GM18502 (cell line): ENCODE results near the gene CSNK1G1.
A peak's percentile ranks its signal among the peaks of the same experiment; 100 is the strongest.

ENCODE experiments used
- ATAC-seq: cut with Tn5 transposase; IDR thresholded peaks from one replicate; pipeline ENCODE4 v1.9.1; 2021; ENCODE audit warnings: mild to moderate bottlenecking; ENCODE audit not compliant: unreplicated experiment, poor library complexity

The CSNK1G1 gene

GRCh38 chr15:64158363-64159134 lies 197.4 kb downstream of the CSNK1G1 start:
- ATAC-seq: no peak

GRCh38 chr15:64157599-64158125 lies 198.3 kb downstream of the CSNK1G1 start:
- ATAC-seq: no peak

DNA sequence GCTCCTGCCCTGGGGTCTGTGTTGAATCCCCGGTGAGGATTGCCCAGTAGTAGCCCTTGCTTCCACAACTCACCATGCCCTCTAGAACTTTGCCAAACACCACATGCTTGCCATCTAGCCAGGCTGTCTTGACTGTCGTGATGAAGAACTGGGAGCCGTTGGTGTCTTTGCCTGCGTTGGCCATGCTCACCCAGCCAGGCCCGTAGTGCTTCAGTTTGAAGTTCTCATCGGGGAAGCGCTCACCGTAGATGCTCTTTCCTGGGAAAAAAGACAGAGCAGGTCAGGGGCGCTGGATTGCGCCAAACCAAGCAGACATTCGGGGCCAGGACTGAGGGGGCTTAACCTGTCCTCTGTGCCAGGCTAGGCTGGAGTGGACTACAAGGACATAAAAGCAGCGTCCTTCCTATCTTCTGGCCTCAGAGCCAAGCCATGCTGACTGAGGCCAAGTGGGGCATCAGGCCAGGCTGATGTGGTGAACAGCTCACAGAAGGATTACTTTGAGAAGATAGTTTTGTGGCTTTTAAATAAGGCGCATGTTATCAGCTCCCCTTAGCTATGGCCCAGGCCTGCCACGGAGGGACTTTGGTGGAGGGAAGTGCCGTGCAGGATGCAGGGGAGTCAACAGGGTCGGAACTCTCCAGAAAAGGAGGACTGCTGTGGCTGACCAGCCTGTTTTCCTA lies 199.2 kb downstream of the CSNK1G1 start:
- ATAC-seq: no peak

GRCh38 chr15:64155802-64156651 lies 199.9 kb downstream of the CSNK1G1 start:
- no peak for ATAC-seq

DNA sequence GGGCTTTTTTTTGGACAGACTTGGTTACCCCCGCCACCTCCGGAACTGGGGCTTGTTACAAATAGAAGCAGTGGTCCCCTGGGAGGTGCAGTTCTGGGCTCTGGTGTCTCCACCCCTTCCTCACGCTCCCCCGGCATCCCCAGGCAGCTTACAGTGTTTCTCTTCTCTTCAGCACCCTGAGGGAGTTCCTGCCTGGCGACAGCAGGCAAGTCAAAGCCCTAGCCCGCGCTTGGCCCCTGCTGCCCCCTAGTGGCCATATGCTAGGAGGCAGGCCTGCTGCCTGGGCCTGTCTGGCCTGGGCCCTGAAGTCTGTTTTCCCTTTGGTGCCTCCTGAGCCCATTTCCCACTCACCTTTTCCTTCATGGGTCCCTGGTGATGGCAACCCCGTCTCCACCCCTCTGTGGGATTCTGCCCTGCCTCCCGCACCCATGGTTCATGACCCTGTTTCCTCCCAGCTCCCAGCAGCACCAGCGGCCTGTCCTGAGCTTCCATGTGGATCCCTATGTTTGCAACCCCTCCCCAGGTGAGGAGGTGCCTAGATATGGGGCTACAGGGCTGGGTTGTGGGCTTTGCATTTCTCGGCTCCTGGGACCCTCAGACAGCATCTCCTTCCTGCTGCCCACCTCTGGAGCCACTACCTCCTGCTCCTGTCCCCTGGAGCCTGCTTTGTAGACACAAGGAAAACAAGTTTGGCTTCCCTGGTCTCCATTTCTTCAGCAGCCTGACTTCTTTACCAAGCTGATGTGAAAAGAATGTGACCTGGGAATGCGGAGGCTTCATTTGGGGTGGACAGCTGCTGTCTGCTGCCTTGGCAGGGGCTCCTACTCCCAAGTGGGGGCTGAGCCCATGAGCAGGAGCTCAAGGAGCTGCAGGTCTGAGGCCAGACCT lies 202.2 kb downstream of the CSNK1G1 start:
- peak; percentile 57 for ATAC-seq

DNA sequence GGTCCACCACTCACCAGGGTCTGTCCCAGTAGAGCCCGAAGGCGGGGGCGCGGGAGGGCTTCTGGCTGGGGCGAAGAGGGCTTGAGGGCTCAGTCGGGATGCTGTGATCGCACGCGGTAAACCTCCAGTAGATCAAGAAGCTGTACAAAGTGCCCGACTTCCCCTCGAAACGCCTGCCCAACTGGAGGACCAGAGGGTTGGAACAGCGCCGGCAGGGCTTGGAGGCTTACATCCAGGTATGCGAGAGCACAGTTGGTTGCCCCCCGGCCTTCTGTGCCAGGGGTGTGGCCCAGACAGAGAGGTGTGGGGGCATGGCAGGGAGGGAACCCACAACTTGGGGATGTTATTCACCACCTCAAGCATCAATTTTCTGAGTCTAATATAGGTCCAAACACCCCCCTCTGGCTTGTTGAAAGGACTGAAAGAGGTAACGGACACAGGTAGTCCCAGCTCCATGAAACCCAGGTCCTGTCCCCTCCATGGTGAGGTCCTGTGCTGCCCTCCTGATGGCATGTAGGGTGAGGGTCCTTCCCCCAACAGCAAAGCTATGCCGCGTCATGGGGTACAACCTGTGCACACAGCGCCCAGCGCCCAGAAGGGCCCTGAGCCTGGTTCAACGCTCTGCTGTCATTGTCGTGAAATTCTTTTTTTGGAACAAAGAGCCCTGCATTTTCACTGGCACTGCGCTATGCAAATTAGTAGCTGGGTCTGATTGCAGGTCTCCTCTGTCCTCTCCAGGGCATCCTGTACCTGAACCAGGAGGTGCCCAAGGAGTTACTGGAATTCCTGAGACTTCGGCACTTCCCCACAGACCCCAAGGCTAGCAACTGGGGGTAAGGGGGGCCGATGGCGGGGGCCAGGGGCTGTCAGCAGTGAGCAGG lies 203.2 kb downstream of the CSNK1G1 start:
- ATAC-seq: peak; percentile 17

DNA sequence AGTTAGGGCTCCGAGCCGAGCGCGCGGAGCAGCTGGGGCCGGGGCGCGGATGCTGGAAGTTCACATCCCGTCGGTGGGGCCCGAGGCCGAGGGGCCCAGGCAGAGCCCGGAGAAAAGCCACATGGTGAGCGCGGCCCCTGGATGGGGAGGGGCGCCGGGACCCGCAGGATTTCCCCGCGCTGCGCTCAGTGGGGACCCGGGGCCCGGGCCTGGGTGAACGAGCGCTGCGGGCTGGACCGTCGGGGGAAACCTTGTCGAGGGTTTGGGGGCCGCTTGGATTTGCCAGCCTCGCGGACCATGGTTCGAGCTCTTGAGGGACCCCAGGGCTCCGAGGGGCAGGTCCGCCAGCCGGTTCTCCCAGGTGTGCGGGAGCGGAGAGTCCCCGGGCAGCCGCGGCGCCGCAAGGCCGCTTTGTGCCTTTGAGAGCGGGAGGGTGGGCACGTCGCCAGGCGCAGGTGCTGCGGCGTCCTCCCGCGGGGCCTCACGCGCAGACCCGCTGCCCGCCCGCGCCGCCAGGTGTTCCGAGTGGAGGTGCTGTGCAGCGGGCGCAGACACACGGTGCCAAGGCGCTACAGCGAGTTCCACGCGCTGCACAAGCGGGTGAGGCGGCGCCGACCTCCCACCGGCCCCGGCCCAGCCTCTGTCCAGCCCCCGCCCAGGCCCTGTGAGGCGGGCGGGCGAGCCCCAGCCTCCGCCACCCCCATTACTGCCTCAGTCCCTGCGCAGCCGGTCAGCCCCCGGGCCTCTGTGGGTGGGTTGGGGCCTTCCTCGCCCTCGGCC lies 204.1 kb downstream of the CSNK1G1 start, which contains the start of gene SNX22:
Gene SNX22, plus strand, starts transcription at position 5 of the 780 bp plus-strand sequence. Its CDS starts 45 bp downstream, at position 50.
- ATAC-seq: peak; percentile 10

GRCh38 chr15:64149893-64150578 lies 205.9 kb downstream of the CSNK1G1 start:
- no peak for ATAC-seq

DNA sequence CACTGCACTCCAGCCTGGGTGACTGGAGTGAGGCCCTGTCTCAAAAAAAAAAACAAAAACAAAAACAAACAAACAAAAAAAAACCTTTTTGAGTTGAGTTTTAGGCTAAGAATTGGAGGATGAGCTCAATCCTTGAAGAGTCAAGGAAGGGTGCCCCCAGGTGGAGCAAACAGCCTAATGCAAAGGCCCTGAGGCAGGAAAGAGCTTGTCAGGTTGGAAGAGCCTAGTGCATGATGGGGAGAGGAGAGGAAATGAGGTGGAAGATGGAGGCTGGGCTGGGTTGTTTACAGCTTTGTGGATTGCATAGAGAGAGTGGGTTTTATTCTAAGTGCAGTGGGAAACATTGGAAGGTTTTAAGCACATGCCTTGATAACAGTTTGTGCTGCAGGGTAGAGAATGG lies 206.5 kb downstream of the CSNK1G1 start:
- no peak for ATAC-seq

- no peak for ATAC-seq
Measured at GRCh38 chr15:64148581-64148980, 207.4 kb downstream of the CSNK1G1 start.

DNA sequence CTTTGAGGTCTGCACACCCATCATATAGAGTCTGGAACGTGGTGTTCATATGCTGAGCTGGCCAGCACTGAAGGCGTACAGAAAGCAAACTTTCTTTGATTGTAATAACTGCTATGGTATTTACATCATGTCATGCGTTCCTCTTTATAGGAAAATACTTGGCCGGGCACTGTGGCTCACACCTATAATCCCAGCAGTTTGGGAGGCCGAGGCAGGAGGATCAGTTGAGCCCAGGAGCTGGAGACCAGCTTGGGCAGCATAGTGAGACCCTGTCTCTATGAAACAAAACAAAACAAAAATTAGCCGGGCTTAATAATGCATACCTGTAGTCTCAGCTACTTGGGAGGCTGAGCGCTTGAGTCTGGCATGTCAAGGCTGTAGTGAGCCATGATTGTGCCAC lies 207.8 kb downstream of the CSNK1G1 start:
- no peak for ATAC-seq

DNA sequence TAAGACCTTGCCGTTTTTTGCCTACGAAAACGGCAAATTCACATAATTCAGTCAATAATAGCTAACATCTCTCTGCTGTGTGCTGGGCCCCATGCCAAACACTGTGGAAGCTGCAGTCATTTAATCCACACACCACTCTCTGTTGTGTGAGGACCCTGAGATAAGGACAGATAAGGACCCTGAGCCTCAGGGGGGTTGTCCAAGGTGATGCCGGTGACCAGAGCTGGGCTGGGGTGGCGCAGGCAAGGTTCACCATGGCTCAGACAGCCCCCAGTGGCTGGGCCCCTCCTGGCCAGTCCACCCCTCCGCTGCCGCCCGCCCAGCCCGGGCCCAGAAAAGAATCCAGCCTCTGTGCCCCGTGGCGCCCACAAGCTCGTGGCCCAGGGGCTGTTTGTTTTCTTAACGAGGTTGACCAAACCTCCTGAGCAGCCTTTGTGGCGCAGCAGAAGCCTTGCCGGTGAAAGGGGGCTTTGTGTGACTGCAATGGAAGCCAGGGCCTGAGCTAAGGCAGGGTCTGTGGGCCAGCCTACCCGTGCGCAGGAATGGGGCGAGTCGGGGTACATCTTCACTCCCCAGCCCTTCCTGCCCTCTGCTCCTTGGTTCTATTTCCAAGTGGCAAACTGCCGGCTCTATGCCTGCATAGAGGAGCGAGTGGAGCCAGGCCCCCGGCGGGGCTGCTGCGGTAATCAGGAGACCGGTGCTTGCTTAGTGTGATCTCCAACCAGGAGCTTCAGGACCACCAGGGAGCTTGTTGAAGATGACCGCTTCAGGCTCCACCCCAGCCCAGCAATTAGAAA lies 208.9 kb downstream of the CSNK1G1 start:
- ATAC-seq: no peak

- no peak for ATAC-seq
Measured at GRCh38 chr15:64146520-64146884, 209.5 kb downstream of the CSNK1G1 start.

DNA sequence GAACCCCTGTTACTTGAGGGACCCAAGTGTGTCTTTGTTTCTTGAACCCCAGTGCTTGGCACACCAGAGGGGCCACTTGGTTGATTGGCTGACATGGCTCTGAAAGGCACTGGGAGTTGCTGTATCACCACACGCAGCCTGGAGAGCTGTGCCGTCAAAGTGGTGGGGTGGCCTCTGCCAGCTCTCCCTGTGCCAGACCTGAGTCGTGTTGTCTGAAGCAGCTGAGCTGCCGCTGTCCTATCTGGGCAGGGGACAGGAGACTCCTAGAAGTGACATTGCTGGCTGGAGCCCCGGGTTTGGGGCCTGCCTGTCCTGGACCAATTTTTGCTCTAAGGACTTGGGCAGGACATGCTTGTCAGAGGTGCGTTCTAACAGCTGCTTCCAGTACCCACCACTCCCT lies 209.9 kb downstream of the CSNK1G1 start:
- no peak for ATAC-seq

- peak; percentile 73 for ATAC-seq
Measured at GRCh38 chr15:64144565-64145281, 211.2 kb downstream of the CSNK1G1 start.

GRCh38 chr15:64144192-64144564 lies 211.8 kb downstream of the CSNK1G1 start:
- peak; percentile 36 for ATAC-seq
